ENCODE results near the gene TFR2.
"Not testable (repeated sequence)": the region's sequence is repeated elsewhere in the genome, so short reads cannot be mapped to it uniquely, and the experiment has no call there.

Gene TFR2

GRCh38 chr7:100676501-100677306, 35.4 kb upstream of the TFR2 start:
- Histone ChIP-seq H3K4me3 (ENCODE audit: low read depth, low read length) (peak overlapping the region; percentile 65; the same call in 1 of the 2 replicates), H3K27ac (ENCODE audit: low read depth, low read length) (no peak overlapping the region), H3K9me3 (ENCODE audit: control insufficient read depth, insufficient read depth, low read depth, low read length) (no peaks in the 10 kb centered on the region), H3K36me3 (ENCODE audit: control insufficient read depth, insufficient read depth, low read length) (peaks cover 47% of the 10 kb centered on the region), H3K27me3 (ENCODE audit: control insufficient read depth, insufficient read depth, low read length) (peaks cover 8% of the 10 kb centered on the region; the same call in 1 of the 2 replicates), H3K4me1 (ENCODE audit: control insufficient read depth, insufficient read depth, low read length) (peaks cover 9% of the 10 kb centered on the region; the same call in 1 of the 2 replicates), H3K9ac (ENCODE audit: low read length) (no peak overlapping the region)

GRCh38 chr7:100675581-100676350, 34.4 kb upstream of the TFR2 start:
- Histone ChIP-seq H3K4me3 (ENCODE audit: low read depth, low read length) (peak overlapping the region; percentile 65), H3K36me3 (ENCODE audit: control insufficient read depth, insufficient read depth, low read length) (peaks cover 37% of the 10 kb centered on the region), H3K27me3 (ENCODE audit: control insufficient read depth, insufficient read depth, low read length) (peaks cover 8% of the 10 kb centered on the region; the same call in 1 of the 2 replicates), H3K9me3 (ENCODE audit: control insufficient read depth, insufficient read depth, low read depth, low read length) (no peaks in the 10 kb centered on the region), H3K4me1 (ENCODE audit: control insufficient read depth, insufficient read depth, low read length) (peaks cover 6% of the 10 kb centered on the region; the same call in 1 of the 2 replicates), H3K27ac (ENCODE audit: low read depth, low read length) (no peak overlapping the region), H3K9ac (ENCODE audit: low read length) (no peak overlapping the region)

DNA sequence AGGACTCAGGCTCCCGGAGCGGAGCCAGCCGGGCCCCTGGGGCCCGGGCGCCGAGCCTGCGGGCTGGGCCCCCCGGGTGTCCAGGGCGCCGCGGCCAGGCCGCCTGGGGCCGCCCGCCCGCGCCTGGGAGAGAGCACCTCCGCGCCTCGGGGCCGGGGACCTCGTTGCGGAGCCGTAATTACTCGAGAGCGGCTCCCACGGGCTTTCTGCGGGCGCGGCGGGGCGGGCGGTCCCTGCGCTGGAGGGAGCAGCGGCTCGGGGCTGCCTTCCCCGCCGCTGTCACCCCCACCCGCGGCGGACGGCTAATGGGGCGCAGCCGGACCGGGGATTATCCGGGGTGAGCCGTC, 33.7 kb upstream of the TFR2 start:
- H3K9me3 ChIP-seq (ENCODE audit: control insufficient read depth, insufficient read depth, low read depth, low read length): no peaks in the 10 kb centered on the region
- no peaks in the 10 kb centered on the region; the same call in 1 of the 2 replicates for H3K4me1 ChIP-seq (ENCODE audit: control insufficient read depth, insufficient read depth, low read length)
- H3K9ac ChIP-seq (ENCODE audit: low read length): no peak overlapping the region
- no peak overlapping the region for H3K27ac ChIP-seq (ENCODE audit: low read depth, low read length)
- H3K27me3 ChIP-seq (ENCODE audit: control insufficient read depth, insufficient read depth, low read length): peaks cover 8% of the 10 kb centered on the region; the same call in 1 of the 2 replicates
- peak overlapping the region; percentile 65 for H3K4me3 ChIP-seq (ENCODE audit: low read depth, low read length)
- H3K36me3 ChIP-seq (ENCODE audit: control insufficient read depth, insufficient read depth, low read length): peaks cover 30% of the 10 kb centered on the region

DNA sequence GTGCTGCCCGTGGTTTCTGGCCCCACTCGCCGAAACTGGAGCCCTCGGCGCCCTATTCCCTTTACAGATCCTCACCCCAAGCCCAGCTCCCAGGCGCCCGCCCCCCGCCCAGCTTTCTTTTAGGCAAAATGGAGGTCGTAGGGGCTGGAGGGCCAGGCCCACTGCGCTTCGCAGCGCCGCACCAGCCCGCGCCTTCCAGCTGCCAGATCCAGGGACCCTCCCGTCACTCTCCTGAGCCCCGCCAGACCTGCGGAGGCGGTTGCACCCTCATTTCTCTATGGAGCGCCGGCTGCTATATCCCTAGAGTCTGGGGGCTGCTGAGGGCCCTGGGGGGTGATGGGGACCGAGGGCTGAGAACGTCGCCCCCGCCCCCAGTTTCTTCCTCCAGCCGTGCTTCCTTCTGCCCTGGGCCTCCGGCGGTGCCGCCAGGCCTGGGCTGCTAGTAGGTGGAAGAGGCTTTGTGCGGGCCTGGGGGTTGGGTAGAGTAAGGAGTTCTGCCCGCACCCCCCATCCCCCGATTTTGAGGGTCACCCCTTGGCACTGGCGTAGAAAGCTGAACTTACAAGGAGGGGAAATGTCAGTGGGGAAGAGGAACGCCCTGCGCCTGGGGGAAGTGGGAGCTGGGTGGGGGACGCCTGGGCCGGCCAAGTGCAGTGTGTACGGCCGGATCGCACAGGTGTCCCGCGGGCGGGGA, 33.2 kb upstream of the TFR2 start:
- H3K36me3 ChIP-seq (ENCODE audit: control insufficient read depth, insufficient read depth, low read length): peaks cover 27% of the 10 kb centered on the region
- H3K4me1 ChIP-seq (ENCODE audit: control insufficient read depth, insufficient read depth, low read length): no peaks in the 10 kb centered on the region; the same call in 1 of the 2 replicates
- peak overlapping the region; percentile 77 for H3K9ac ChIP-seq (ENCODE audit: low read length)
- H3K4me3 ChIP-seq (ENCODE audit: low read depth, low read length): peak overlapping the region; percentile 65
- no peak overlapping the region; the same call in 1 of the 2 replicates for H3K27ac ChIP-seq (ENCODE audit: low read depth, low read length)
- no peaks in the 10 kb centered on the region for H3K9me3 ChIP-seq (ENCODE audit: control insufficient read depth, insufficient read depth, low read depth, low read length)
- peaks cover 8% of the 10 kb centered on the region; the same call in 1 of the 2 replicates for H3K27me3 ChIP-seq (ENCODE audit: control insufficient read depth, insufficient read depth, low read length)

DNA sequence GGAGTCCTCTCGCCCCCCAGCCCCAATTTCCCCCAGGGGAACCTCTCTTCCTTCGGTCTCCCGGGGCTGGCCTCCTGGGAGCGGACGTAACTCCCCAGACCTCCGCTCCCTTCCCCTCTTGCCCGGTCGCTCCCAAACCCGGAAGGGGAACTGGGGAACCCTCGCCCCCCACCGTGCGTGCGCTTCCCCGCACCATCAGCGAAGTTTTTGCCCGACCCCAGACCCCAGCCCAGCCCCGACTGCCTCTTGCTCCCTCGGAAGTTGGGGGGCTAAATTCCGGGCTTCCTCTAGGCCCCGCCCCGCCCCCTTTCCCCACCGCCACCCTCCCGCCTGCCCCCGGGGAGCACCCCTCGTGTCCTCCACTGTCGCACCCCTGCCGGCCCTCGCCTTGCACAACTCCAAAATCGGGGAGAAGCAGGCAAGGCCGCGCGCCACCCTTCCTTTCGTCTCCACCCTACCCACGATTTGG, 32.6 kb upstream of the TFR2 start:
- no peaks in the 10 kb centered on the region for H3K9me3 ChIP-seq (ENCODE audit: control insufficient read depth, insufficient read depth, low read depth, low read length)

GRCh38 chr7:100673302-100673941, 32.1 kb upstream of the TFR2 start, which contains the start of gene GNB2:
TSS of gene GNB2 (plus strand) at chr7:100673740. CDS start at chr7:100676266, 2,526 bp downstream.
- no peaks in the 10 kb centered on the region for H3K4me1 ChIP-seq (ENCODE audit: control insufficient read depth, insufficient read depth, low read length)
- peaks cover 20% of the 10 kb centered on the region for H3K36me3 ChIP-seq (ENCODE audit: control insufficient read depth, insufficient read depth, low read length)
- peak within 1 kb of the TSS; percentile 65 for H3K4me3 ChIP-seq (ENCODE audit: low read depth, low read length)
- H3K9me3 ChIP-seq (ENCODE audit: control insufficient read depth, insufficient read depth, low read depth, low read length): no peaks in the 10 kb centered on the region
- peak within 1 kb of the TSS; percentile 97 for H3K9ac ChIP-seq (ENCODE audit: low read length)
- peak within 1 kb of the TSS; percentile 97 for H3K27ac ChIP-seq (ENCODE audit: low read depth, low read length)
- H3K27me3 ChIP-seq (ENCODE audit: control insufficient read depth, insufficient read depth, low read length): peaks cover 8% of the 10 kb centered on the region; the same call in 1 of the 2 replicates

More for the DNA sequence above, 32.6 kb upstream of the TFR2 start:
- Histone ChIP-seq H3K9ac (ENCODE audit: low read length) (peak overlapping the region; percentile 77), H3K36me3 (ENCODE audit: control insufficient read depth, insufficient read depth, low read length) (peaks cover 23% of the 10 kb centered on the region), H3K27me3 (ENCODE audit: control insufficient read depth, insufficient read depth, low read length) (peaks cover 8% of the 10 kb centered on the region; the same call in 1 of the 2 replicates), H3K4me3 (ENCODE audit: low read depth, low read length) (peak overlapping the region; percentile 65), H3K27ac (ENCODE audit: low read depth, low read length) (no peak overlapping the region; the same call in 1 of the 2 replicates), H3K4me1 (ENCODE audit: control insufficient read depth, insufficient read depth, low read length) (no peaks in the 10 kb centered on the region)

GRCh38 chr7:100671353-100672327, 30.3 kb upstream of the TFR2 start:
- peaks cover 8% of the 10 kb centered on the region; the same call in 1 of the 2 replicates for H3K27me3 ChIP-seq (ENCODE audit: control insufficient read depth, insufficient read depth, low read length)
- no peak overlapping the region for H3K27ac ChIP-seq (ENCODE audit: low read depth, low read length)
- H3K4me3 ChIP-seq (ENCODE audit: low read depth, low read length): no peak overlapping the region
- H3K36me3 ChIP-seq (ENCODE audit: control insufficient read depth, insufficient read depth, low read length): peaks cover 2% of the 10 kb centered on the region
- no peak overlapping the region for H3K9ac ChIP-seq (ENCODE audit: low read length)
- H3K9me3 ChIP-seq (ENCODE audit: control insufficient read depth, insufficient read depth, low read depth, low read length): no peaks in the 10 kb centered on the region
- H3K4me1 ChIP-seq (ENCODE audit: control insufficient read depth, insufficient read depth, low read length): no peaks in the 10 kb centered on the region

GRCh38 chr7:100670074-100670473, 28.7 kb upstream of the TFR2 start:
- Histone ChIP-seq H3K27me3 (ENCODE audit: control insufficient read depth, insufficient read depth, low read length) (peaks cover 12% of the 10 kb centered on the region), H3K9me3 (ENCODE audit: control insufficient read depth, insufficient read depth, low read depth, low read length) (no peaks in the 10 kb centered on the region), H3K4me1 (ENCODE audit: control insufficient read depth, insufficient read depth, low read length) (no peaks in the 10 kb centered on the region), H3K9ac (ENCODE audit: low read length) (no peak overlapping the region), H3K27ac (ENCODE audit: low read depth, low read length) (no peak overlapping the region), H3K36me3 (ENCODE audit: control insufficient read depth, insufficient read depth, low read length) (no peaks in the 10 kb centered on the region), H3K4me3 (ENCODE audit: low read depth, low read length) (no peak overlapping the region)

DNA sequence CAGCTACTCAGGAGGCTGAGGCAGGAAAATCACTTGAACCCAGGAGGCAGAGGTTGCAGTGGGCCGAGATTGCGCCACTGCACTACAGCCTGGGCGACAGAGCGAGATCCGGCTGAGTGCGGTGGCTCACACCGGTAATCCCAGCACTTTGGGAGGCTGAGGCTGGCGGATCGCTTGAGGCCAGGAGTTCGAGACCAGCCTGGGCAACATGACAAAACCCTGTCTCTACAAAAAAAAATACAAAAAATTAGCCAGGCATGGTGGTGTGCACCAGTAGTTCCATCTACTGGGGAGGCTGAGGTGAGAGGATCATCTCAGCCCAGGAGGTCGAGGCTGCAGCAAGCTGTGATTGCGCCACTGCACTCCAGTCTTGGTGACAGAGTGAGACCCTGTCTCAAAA, 27.8 kb upstream of the TFR2 start:
- not testable (repeated sequence) for H3K4me3 ChIP-seq (ENCODE audit: low read depth, low read length); H3K9ac ChIP-seq (ENCODE audit: low read length); H3K4me1 ChIP-seq (ENCODE audit: control insufficient read depth, insufficient read depth, low read length)

More for the DNA sequence above, 27.8 kb upstream of the TFR2 start:
- H3K27me3 ChIP-seq (ENCODE audit: control insufficient read depth, insufficient read depth, low read length): peaks cover 12% of the 10 kb centered on the region
- not testable (repeated sequence) for H3K27ac ChIP-seq (ENCODE audit: low read depth, low read length); H3K9me3 ChIP-seq (ENCODE audit: control insufficient read depth, insufficient read depth, low read depth, low read length); H3K36me3 ChIP-seq (ENCODE audit: control insufficient read depth, insufficient read depth, low read length)
